Stimulated activated CD4-positive, alpha-beta T cell treated with anti-CD3 and anti-CD28 coated beads, Interleukin-2, amount 100 ng/mL, for 48 hours (primary cell): ENCODE measurements around the gene PPP1CB.
"Not testable (repeated sequence)": the region's sequence is repeated elsewhere in the genome, so short reads cannot be mapped to it uniquely, and the experiment has no call there.

Experiments
- DNase-seq, 2 donors: peaks; one replicate each; pipeline ENCODE4 v3.0.0-alpha.2; 2020

The PPP1CB gene

GRCh38 chr2:28751252-28751955 is at the start of gene PPP1CB:
TSS of gene PPP1CB (plus strand) at chr2:28751830. CDS start at chr2:28752125, 295 bp downstream.
- peak; percentile 88 to 92 for DNase-seq

GRCh38 chr2:28702415-28702861 is 49.2 kb upstream of the PPP1CB start:
- DNase-seq, result no peak

DNA sequence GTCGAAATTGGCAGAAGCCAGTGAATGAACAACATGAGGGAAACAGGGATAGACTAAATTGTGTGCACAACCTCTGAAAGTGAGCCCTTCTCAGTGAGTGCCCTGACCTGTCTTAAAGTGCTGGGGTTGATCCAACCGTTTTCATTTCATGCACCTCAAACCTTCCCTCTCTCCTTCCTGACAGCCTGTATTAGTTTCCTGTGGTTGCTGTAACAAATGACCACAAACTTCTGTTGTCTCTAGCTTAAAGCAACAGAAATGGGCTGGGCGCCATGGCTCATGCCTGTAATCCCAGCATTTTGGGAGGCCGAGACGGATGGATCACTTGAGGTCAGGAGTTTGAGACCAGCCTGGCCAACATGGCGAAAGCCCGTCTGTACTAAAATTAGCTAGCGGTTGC is 48.8 kb upstream of the PPP1CB start:
- DNase-seq, result no peak

DNA sequence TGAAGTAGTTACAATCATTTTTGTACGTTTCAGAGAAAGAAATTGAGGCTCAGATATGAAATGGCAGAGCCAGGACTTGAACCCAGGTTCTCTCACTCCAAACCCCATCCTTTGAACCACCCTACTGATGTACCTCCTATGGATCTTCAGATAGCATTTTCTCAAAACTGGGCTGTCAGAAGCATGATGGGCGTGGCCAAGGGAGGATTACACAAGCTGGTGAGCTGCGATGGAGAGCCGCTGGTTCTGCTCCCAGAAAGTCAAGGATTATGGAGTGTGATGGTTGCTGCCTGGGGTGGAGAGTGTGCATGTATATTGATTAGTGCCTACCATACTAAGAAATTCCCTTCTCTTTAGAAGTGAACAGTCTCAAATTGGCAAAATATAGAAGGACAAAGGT is 47.0 kb upstream of the PPP1CB start:
- no peak for DNase-seq

DNA sequence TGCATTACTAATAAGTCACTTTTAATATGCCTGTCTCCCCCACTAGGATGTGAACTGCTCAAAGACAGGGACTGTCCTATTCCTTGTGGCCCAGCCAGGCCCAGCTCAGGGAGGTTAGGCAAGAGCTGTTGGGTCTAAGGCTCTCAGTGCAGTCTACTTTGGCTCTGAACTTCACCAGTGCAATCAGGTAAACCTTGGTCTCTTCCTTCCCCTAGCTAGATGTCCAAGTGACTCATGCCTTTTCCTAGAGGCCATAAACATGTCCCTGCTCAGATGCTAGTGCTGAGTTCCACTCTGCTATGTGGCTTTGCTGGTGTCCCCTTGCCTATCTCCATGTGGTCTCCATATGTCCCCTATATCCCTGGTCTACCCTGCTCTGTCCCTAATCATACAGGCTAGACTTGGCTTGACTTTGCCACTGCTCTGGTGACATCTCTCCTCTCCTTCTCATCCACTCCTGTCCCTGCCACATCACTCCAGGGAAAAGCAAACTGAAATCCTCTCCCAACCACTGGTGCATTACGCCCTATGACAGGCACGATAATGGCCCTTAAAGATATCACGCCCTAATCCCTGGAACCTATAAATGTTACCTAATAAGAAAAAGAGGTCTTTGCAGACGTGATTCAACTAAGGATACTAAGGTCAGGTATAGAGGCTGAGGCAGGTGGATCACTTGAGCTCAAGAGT is 45.7 kb upstream of the PPP1CB start:
- DNase-seq, result no peak

- no peak for DNase-seq
Observed at GRCh38 chr2:28707592-28707991, 44.0 kb upstream of the PPP1CB start.

- DNase-seq, result no peak
Observed at GRCh38 chr2:28709101-28709500, 42.5 kb upstream of the PPP1CB start.

- no peak for DNase-seq
Observed at GRCh38 chr2:28710545-28710944, 41.1 kb upstream of the PPP1CB start.

DNA sequence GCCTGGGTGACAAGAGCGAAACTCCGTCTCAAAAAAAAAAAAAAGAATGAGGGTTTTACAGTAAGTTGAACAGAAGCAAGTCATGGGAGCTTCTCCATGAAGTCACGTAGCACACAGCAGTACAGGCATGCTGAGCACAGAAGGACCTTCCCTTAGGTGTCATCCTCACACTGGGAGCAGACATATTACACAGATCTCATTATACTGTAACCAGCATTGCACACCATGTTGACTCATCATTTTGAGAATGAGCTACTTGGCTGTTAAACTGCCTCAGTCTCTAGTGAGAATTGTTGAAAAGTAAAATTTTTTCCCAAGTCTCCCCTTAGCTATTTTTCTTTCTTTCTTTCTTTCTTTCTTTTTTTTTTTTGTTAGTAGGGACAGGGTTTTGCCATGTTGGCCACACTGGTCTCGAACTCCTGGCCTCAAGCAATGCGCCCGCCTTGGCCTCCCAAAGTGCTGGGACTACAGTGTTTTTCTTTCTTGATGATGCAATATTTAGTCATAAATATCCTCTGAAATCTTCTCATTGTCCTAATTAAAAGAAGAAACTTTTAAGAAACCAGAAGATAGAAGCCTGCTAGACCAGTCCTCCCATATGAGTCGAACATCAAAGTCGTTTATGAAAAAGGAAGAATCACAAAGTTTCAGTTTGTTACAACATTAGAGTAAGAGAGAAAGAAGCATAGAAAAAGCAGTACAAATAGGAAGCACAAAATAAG is 37.9 kb upstream of the PPP1CB start:
- peak in 1 of 2 donors; percentile 3 for DNase-seq

DNA sequence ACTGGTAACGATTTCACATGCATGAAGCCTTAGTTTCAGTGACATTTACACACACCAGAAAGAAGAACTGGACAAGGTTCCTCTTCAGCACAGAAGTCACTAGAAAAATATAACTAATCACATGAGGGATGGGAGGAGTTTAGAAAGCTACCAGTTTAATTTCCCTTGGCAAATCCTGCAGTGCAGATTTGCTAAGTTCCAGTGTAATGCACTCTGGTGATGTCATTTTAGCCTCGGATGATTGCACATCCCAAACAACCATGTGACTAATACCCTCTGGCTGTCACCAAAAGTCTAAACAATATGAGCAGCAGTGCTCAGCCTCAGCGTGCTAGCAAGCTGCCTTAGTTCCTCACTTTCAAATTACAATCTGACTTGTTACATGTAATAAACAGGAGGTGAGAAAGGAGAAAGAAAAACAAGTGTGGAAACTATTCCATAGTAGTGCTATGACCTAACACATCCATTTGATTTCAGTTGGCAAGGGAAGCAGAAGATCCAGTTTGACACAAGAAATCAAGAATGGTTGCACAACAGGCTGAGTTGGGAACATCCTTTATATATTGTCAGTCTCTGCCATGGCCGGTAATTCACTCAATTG is 35.3 kb upstream of the PPP1CB start:
- no peak for DNase-seq

DNA sequence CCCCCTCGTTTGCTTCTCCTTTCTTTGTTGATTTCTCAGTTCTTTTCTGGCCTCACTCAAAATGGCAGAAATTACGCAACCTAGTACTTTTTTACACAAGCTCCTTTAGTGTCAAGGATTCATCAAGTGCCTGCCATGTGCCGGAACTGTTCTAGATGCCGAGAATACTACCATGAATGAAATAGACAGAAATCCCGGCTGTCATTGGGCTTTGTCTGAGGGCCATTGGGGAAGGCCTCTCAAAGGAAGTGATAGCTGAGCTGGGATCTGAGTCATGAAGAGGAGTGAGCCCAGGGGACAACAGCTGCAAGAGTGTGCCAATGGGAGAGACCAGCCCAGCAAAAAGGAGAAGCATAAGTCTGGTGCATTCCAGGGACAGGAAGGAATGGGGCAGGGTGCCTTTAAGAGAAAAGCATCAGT is 34.3 kb upstream of the PPP1CB start:
- no peak for DNase-seq

- DNase-seq, result no peak
Observed at GRCh38 chr2:28720345-28720744, 31.3 kb upstream of the PPP1CB start.

GRCh38 chr2:28721601-28722191 is 29.9 kb upstream of the PPP1CB start:
- no peak for DNase-seq

DNA sequence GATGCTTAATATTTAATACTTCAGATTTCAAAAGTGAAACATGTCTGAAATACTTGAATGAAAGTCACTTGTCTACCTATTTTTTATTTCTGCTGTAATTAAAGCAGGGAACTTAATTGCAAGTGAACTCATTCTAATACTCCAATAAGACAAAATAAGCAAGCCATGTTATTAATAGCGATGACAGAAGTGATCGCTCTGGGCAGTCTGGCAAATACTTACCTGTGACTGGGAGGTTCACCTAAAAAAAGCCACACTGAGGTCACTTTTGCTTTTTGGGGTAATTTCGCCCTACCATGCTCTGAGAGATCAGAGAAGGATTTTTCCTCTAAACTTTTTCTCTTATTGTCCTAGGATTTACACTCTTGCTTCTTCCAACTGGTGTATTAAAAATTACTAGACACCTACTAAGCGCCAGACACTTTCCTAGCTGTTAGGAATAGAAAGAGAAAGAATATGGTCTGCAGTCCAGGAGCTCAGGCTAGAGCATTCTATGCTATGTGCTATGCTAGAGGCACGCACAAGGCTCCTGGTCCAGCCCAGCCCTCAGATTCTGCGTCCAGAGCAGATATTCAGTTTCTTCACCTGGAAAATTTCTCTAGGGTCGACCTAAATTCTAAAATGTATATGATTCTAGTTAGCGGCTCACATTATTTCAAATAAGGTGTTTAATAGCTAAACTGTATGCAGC is 26.5 kb upstream of the PPP1CB start:
- DNase-seq, result no peak

GRCh38 chr2:28726177-28726576 is 25.5 kb upstream of the PPP1CB start:
- DNase-seq, result no peak

DNA sequence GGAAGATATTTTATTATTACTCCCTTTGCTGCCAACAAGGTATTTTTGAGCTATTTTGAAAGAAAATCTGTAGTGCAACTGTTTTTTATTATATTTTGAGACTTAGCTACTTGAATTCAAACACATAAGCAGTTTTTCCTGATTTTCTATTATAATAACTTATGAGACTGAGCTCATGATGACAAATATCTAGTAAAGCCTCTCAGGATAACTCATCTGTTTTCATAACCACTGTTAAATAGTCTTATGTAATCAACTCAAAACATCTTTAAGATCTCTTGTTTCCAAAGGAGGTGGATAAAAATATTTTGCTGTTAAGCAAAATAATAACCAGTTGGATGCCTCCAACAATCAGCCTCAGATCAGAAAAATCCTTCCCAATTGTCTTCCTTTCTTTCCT is 21.9 kb upstream of the PPP1CB start:
- no peak for DNase-seq

DNA sequence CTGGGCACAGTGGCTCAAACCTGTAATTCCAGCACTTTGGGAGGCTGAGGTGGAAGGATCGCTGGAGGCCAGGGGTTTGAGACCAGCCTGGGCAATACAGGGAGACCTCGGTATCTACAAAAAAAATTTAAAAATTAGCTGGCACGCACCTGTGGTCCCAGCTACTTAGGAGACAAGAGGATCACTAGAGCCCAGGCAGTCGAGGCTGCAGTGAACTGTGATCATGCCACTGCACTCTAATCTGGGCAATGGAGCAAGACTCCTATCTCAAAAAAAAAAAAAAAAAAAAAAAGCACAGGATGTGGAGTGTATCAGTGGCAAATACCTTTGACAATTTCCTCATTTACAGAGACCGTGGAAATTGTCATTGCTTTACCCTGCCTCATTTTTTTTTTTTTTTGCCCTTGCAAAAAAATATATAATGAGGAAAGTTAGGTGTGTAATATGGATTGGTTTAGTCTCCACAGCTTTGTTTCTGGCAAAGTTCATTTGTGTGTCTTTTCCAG is 20.9 kb upstream of the PPP1CB start:
- DNase-seq, result no peak

- no peak for DNase-seq
Observed at GRCh38 chr2:28735511-28735910, 16.1 kb upstream of the PPP1CB start.

DNA sequence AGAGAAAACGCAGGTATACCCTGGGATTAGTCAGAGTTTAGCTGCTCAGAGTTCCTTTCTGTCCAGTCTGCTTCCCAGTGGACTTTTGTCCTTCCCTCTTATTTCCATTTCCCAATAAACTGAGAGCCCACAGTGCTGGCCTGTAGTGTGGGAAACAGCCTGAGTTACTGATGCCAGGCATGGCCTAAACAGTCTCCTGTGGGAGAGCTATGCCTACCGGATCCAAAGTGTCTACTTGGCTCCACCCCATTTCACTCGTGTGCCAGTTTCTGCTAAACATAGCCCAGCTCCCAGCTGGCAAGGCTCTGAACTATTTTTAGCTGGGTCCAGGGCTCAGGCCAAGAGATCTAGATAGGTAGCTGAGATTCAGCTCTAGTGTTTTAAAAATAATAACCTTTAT is 15.6 kb upstream of the PPP1CB start:
- DNase-seq, result no peak

- DNase-seq, result no peak
Observed at GRCh38 chr2:28737655-28738054, 14.0 kb upstream of the PPP1CB start.

GRCh38 chr2:28742619-28743018 is 9.0 kb upstream of the PPP1CB start:
- DNase-seq, result not testable (repeated sequence)

DNA sequence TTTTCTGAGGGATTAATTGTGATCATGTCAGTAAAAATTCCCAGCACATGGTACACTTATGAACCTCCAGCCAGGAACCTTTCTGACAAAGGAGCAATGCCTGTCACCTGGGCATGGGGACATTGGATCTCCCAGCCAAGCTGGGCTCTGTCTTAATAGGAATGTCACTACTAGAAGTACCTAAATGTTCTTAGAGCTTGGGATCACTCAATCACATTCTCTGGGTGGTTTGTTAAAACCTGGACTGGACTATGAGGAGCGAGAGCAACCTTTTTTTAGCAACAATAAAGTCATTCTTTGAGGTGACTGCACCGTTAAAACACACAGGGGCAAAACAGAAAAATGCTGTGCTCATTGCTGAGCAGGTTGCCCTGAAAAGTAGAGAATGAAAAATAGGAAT is 6.4 kb upstream of the PPP1CB start:
- no peak for DNase-seq
